Hematopoietic multipotent progenitor cell treated with erythropoietin and hydrocortisone succinate and interleukin-3 and kit ligand, for 8 days (in vitro differentiated cells): ENCODE data around the gene CREBBP.
A peak's percentile ranks its signal among the peaks of the same experiment; 100 is the strongest.

Experiments
- DNase-seq: peaks from one replicate; pipeline ENCODE4 v3.0.0-alpha.2; 2015

Gene CREBBP

GRCh38 chr16:3822366-3823045 lies 58.0 kb downstream of the CREBBP start:
- no peak for DNase-seq

GRCh38 chr16:3821184-3821583 lies 59.3 kb downstream of the CREBBP start:
- DNase-seq = no peak

GRCh38 chr16:3819746-3820724 lies 60.5 kb downstream of the CREBBP start:
- peak; percentile 92 for DNase-seq

GRCh38 chr16:3819175-3819527 lies 61.4 kb downstream of the CREBBP start:
- DNase-seq = no peak

- DNase-seq = no peak
Observed at GRCh38 chr16:3816326-3816725, 64.2 kb downstream of the CREBBP start.

- no peak for DNase-seq
Observed at GRCh38 chr16:3814755-3815154, 65.8 kb downstream of the CREBBP start.

- DNase-seq = no peak
Observed at GRCh38 chr16:3812469-3813172, 67.9 kb downstream of the CREBBP start.

- no peak for DNase-seq
Observed at GRCh38 chr16:3810818-3811217, 69.7 kb downstream of the CREBBP start.

- no peak for DNase-seq
Observed at GRCh38 chr16:3810198-3810664, 70.3 kb downstream of the CREBBP start.

GRCh38 chr16:3808308-3809063 lies 72.0 kb downstream of the CREBBP start:
- no peak for DNase-seq

GRCh38 chr16:3807425-3808123 lies 72.9 kb downstream of the CREBBP start:
- DNase-seq = no peak

- DNase-seq = no peak
Observed at GRCh38 chr16:3804426-3805016, 76.0 kb downstream of the CREBBP start.

- no peak for DNase-seq
Observed at GRCh38 chr16:3800477-3801270, 79.8 kb downstream of the CREBBP start.

- no peak for DNase-seq
Observed at GRCh38 chr16:3800019-3800418, 80.5 kb downstream of the CREBBP start.

GRCh38 chr16:3799354-3799753 lies 81.2 kb downstream of the CREBBP start:
- no peak for DNase-seq

GRCh38 chr16:3798838-3799237 lies 81.7 kb downstream of the CREBBP start:
- no peak for DNase-seq

GRCh38 chr16:3797904-3798811 lies 82.4 kb downstream of the CREBBP start:
- no peak for DNase-seq

GRCh38 chr16:3797473-3797872 lies 83.0 kb downstream of the CREBBP start:
- DNase-seq = no peak

- peak; percentile 29 for DNase-seq
Observed at GRCh38 chr16:3793161-3793576, 87.3 kb downstream of the CREBBP start.
